Mesothelial cell of epicardium (in vitro differentiated cells): ENCODE measurements around the gene SVIL. TPM values are rescaled to one million over a fixed set of nuclear protein-coding genes. Genes with fewer than 3 reads are reported as not detected.
"Not testable (repeated sequence)": the region's sequence is repeated elsewhere in the genome, so short reads cannot be mapped to it uniquely, and the experiment has no call there.

Experiments used
- DNase-seq, 2 experiments: peaks; one replicate each; pipeline ENCODE4 v3.0.0; 2021; ENCODE audit warnings: low spot score in 2 of 2; ENCODE audit not compliant: unreplicated experiment in 2 of 2
- H3K27ac Mint-ChIP-seq: 2 replicates; pipeline ENCODE4 v1.8.0; 2021; ENCODE audit warnings: mixed read lengths
- H3K27me3 Mint-ChIP-seq: 2 replicates; pipeline ENCODE4 v1.8.0; 2021; ENCODE audit warnings: low read depth, mixed read lengths
- H3K36me3 Mint-ChIP-seq: 2 replicates; pipeline ENCODE4 v1.8.0; 2021; ENCODE audit warnings: mixed read lengths
- H3K4me1 Mint-ChIP-seq: 2 replicates; pipeline ENCODE4 v1.8.0; 2021; ENCODE audit warnings: mixed read lengths
- H3K4me3 Mint-ChIP-seq: 2 replicates; pipeline ENCODE4 v1.8.0; 2021; ENCODE audit warnings: mild to moderate bottlenecking, moderate library complexity, mixed read lengths
- H3K9me3 Mint-ChIP-seq: 2 replicates; pipeline ENCODE4 v1.8.0; 2021; ENCODE audit warnings: mixed read lengths
- CTCF ChIP-seq: fragments of 200-600 bp; sonication (generic); IDR thresholded peaks from one replicate; pipeline ENCODE4 v1.5.0; 2021; ENCODE audit warnings: antibody characterized with exemption; ENCODE audit not compliant: unreplicated experiment
- total RNA-seq: library from RNA; stranded (reverse); gene quantifications from 3 replicates; pipeline ENCODE4 v1.2.1, GENCODE V29; 2021

SVIL gene
- total RNA-seq, 1 donor from 2014 or later, result 293 TPM

GRCh38 chr10:29613196-29613595 lies 21.6 kb downstream of the SVIL start:
- no peak for TF ChIP-seq CTCF
- Mint-ChIP-seq H3K27ac (no peak overlapping the region), H3K4me1 (peaks cover 20% of the 10 kb centered on the region), H3K27me3 (no peaks in the 10 kb centered on the region), H3K4me3 (no peak overlapping the region), H3K36me3 (peaks cover 32% of the 10 kb centered on the region), H3K9me3 (no peaks in the 10 kb centered on the region)
- DNase-seq, result no peak

GRCh38 chr10:29612657-29613056 lies 22.1 kb downstream of the SVIL start:
- no peaks in the 10 kb centered on the region for H3K27me3 Mint-ChIP-seq
- no peak overlapping the region for H3K27ac Mint-ChIP-seq
- TF ChIP-seq CTCF, result no peak
- peaks cover 14% of the 10 kb centered on the region for H3K4me1 Mint-ChIP-seq
- no peak overlapping the region for H3K4me3 Mint-ChIP-seq
- peaks cover 32% of the 10 kb centered on the region for H3K36me3 Mint-ChIP-seq
- DNase-seq, result no peak
- H3K9me3 Mint-ChIP-seq, result no peaks in the 10 kb centered on the region

GRCh38 chr10:29611781-29612381 lies 22.9 kb downstream of the SVIL start:
- Mint-ChIP-seq H3K9me3 (no peaks in the 10 kb centered on the region), H3K4me1 (peaks cover 13% of the 10 kb centered on the region), H3K4me3 (no peak overlapping the region), H3K36me3 (peaks cover 31% of the 10 kb centered on the region), H3K27me3 (no peaks in the 10 kb centered on the region), H3K27ac (no peak overlapping the region)
- no peak for TF ChIP-seq CTCF
- DNase-seq, result no peak

- H3K4me1 Mint-ChIP-seq, result peaks cover 13% of the 10 kb centered on the region
- no peak for DNase-seq
- no peak for TF ChIP-seq CTCF
- no peak overlapping the region for H3K4me3 Mint-ChIP-seq
- no peaks in the 10 kb centered on the region for H3K9me3 Mint-ChIP-seq
- H3K27me3 Mint-ChIP-seq, result no peaks in the 10 kb centered on the region
- H3K27ac Mint-ChIP-seq, result no peak overlapping the region
- H3K36me3 Mint-ChIP-seq, result peaks cover 30% of the 10 kb centered on the region
Measured at GRCh38 chr10:29610876-29611647, 23.7 kb downstream of the SVIL start.

GRCh38 chr10:29610331-29610730 lies 24.4 kb downstream of the SVIL start:
- Mint-ChIP-seq H3K4me1 (peaks cover 12% of the 10 kb centered on the region), H3K36me3 (peaks cover 30% of the 10 kb centered on the region)
- H3K27ac Mint-ChIP-seq, H3K9me3 Mint-ChIP-seq, H3K27me3 Mint-ChIP-seq, H3K4me3 Mint-ChIP-seq, DNase-seq: not testable (repeated sequence)

DNA sequence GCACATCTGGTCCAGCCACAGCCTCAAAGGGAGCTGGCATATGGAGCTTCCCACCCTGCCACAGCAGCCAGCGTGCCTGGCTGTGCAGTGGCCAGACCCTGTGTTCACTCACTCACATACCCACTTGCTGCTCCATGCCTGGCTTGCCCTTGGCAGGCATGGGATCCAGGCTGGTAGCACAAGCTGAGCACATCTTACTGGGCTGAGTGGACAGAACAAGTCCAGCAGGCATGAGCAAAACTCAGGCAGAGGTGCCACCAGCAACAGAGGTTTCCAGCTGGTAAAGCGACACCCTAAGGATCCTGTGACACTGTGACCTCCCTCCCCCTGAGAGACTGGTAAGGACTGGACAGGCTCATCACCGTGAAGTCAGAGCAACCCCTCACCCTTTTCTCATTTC lies 25.1 kb downstream of the SVIL start:
- no peaks in the 10 kb centered on the region for H3K9me3 Mint-ChIP-seq
- H3K27ac Mint-ChIP-seq, result no peak overlapping the region
- H3K36me3 Mint-ChIP-seq, result peaks cover 28% of the 10 kb centered on the region
- no peaks in the 10 kb centered on the region for H3K27me3 Mint-ChIP-seq
- no peak overlapping the region for H3K4me3 Mint-ChIP-seq
- TF ChIP-seq CTCF, result no peak
- H3K4me1 Mint-ChIP-seq, result peaks cover 10% of the 10 kb centered on the region
- DNase-seq, result no peak
